Measurements from ENCODE around the gene DOCK2. TPM values are rescaled to one million over a fixed set of nuclear protein-coding genes. Genes with fewer than 3 reads are reported as not detected.

Gene DOCK2
- total RNA-seq, 1 experiment from 2014 or later, result 4.6 TPM

GRCh38 chr5:169901896-169902295 lies 264.8 kb downstream of the DOCK2 start:
- no peak overlapping the region for H3K4me3 Mint-ChIP-seq
- CTCF ChIA-PET, result interaction anchor here (3.9 kb wide), 1 partner anchor 78 kb away, joined by 17 read pairs; the partner anchor contains the start of gene INSYN2B
- peaks cover 14% of the 10 kb centered on the region for H3K27me3 Mint-ChIP-seq (ENCODE audit: low read depth)
- POLR2A ChIA-PET, result no interaction called here
- H3K36me3 Mint-ChIP-seq, result no peaks in the 10 kb centered on the region
- TF ChIP-seq ZNF281 (CRISPR knock-in tag; IDR thresholded peaks at IDR 0.05), result no peak
- TF ChIP-seq GABPB1 (CRISPR knock-in tag; IDR thresholded peaks at IDR 0.05), result no peak
- no peak for TF ChIP-seq GRHL2 (CRISPR knock-in tag; IDR thresholded peaks at IDR 0.05; ENCODE audit: insufficient replicate concordance, severe bottlenecking)
- no peak for TF ChIP-seq ZNF423 (CRISPR knock-in tag; IDR thresholded peaks at IDR 0.05)
- no peak for TF ChIP-seq MYBL2 (CRISPR knock-in tag; IDR thresholded peaks at IDR 0.05)
- TF ChIP-seq NFE2L1 (CRISPR knock-in tag; IDR thresholded peaks at IDR 0.05), result no peak
- no peak for TF ChIP-seq JUN (CRISPR knock-in tag; IDR thresholded peaks at IDR 0.05)
- TF ChIP-seq PRRX2 (CRISPR knock-in tag; IDR thresholded peaks at IDR 0.05), result no peak
- no peak for TF ChIP-seq E2F5 (CRISPR knock-in tag; IDR thresholded peaks at IDR 0.05)
- no peak for TF ChIP-seq KAT7 (CRISPR knock-in tag; IDR thresholded peaks at IDR 0.05; ENCODE audit: borderline replicate concordance)
- no peak for TF ChIP-seq ATF2 (CRISPR knock-in tag; IDR thresholded peaks at IDR 0.05; ENCODE audit: borderline replicate concordance, low read depth)
- TF ChIP-seq FOXK1 (CRISPR knock-in tag; IDR thresholded peaks at IDR 0.05), result no peak
- no peak for ATAC-seq
- DNase-seq (ENCODE audit: low spot score), result no peak
- H3K9me3 Mint-ChIP-seq, result no peaks in the 10 kb centered on the region
- H3K4me1 Mint-ChIP-seq, result peaks cover 7% of the 10 kb centered on the region
- no peak overlapping the region for H3K27ac Mint-ChIP-seq

GRCh38 chr5:169904059-169904458 lies 267.0 kb downstream of the DOCK2 start:
- ChIA-PET POLR2A (no interaction called here), CTCF (interaction anchor here (3.9 kb wide), 1 partner anchor 76 kb away, joined by 17 read pairs; the partner anchor contains the start of gene INSYN2B)
- no peak for DNase-seq (ENCODE audit: low spot score)
- Mint-ChIP-seq H3K36me3 (no peaks in the 10 kb centered on the region), H3K27me3 (ENCODE audit: low read depth) (peaks cover 20% of the 10 kb centered on the region), H3K27ac (no peak overlapping the region), H3K4me1 (peaks cover 17% of the 10 kb centered on the region), H3K9me3 (no peaks in the 10 kb centered on the region), H3K4me3 (no peak overlapping the region)
- no peak for ATAC-seq
- TF ChIP-seq IRF2 (CRISPR knock-in tag; IDR thresholded peaks at IDR 0.05; ENCODE audit: borderline replicate concordance, low read depth) (no peak), ZNF232 (CRISPR knock-in tag; IDR thresholded peaks at IDR 0.05) (no peak), FOXK1 (CRISPR knock-in tag; IDR thresholded peaks at IDR 0.05) (no peak), USF1 (CRISPR knock-in tag; IDR thresholded peaks at IDR 0.05) (no peak), ZNF416 (CRISPR knock-in tag; IDR thresholded peaks at IDR 0.05) (no peak), NR1H2 (CRISPR knock-in tag; IDR thresholded peaks at IDR 0.05) (no peak), GTF2I (CRISPR knock-in tag; conservative IDR thresholded peaks at IDR 0.05) (no peak), ZNF532 (CRISPR knock-in tag; IDR thresholded peaks at IDR 0.05; ENCODE audit: borderline replicate concordance) (no peak), ATF6 (CRISPR knock-in tag; IDR thresholded peaks at IDR 0.05) (no peak), TCF7 (CRISPR knock-in tag; IDR thresholded peaks at IDR 0.05; ENCODE audit: low read depth) (no peak), ZSCAN18 (CRISPR knock-in tag; IDR thresholded peaks at IDR 0.05) (no peak)

Measured in WTC11 (cell line).